ENCODE results near the gene HBG2.

The HBG2 gene

GRCh38 chr11:5247472-5248192 lies 6.9 kb downstream of the HBG2 start:
- no peak for DNase-seq

GRCh38 chr11:5246772-5247471 lies 7.7 kb downstream of the HBG2 start:
- DNase-seq, result no peak

- DNase-seq, result no peak
Measured at GRCh38 chr11:5245155-5245554, 9.4 kb downstream of the HBG2 start.

GRCh38 chr11:5243816-5244180 lies 10.8 kb downstream of the HBG2 start:
- no peak for DNase-seq

- no peak for DNase-seq
Measured at GRCh38 chr11:5242933-5243815, 11.4 kb downstream of the HBG2 start.

GRCh38 chr11:5242208-5242607 lies 12.4 kb downstream of the HBG2 start:
- no peak for DNase-seq

GRCh38 chr11:5241458-5241857 lies 13.1 kb downstream of the HBG2 start:
- DNase-seq, result no peak

- no peak for DNase-seq
Measured at GRCh38 chr11:5240458-5240857, 14.1 kb downstream of the HBG2 start.

- DNase-seq, result no peak
Measured at GRCh38 chr11:5240056-5240455, 14.5 kb downstream of the HBG2 start.

- DNase-seq, result no peak
Measured at GRCh38 chr11:5239046-5239445, 15.5 kb downstream of the HBG2 start.

GRCh38 chr11:5238486-5238885 lies 16.1 kb downstream of the HBG2 start:
- DNase-seq, result no peak

GRCh38 chr11:5237420-5237819 lies 17.2 kb downstream of the HBG2 start:
- no peak for DNase-seq

GRCh38 chr11:5235364-5236095 lies 19.1 kb downstream of the HBG2 start:
- DNase-seq, result no peak

GRCh38 chr11:5234381-5234834 lies 20.2 kb downstream of the HBG2 start, which contains the start of gene HBD:
Gene HBD, minus strand, starts transcription at chr11:5234483. Its CDS starts 50 bp downstream, at chr11:5234433.
- DNase-seq, result no peak

- no peak for DNase-seq
Measured at GRCh38 chr11:5233307-5233706, 21.3 kb downstream of the HBG2 start.

- no peak for DNase-seq
Measured at GRCh38 chr11:5232821-5233220, 21.8 kb downstream of the HBG2 start.

GRCh38 chr11:5232176-5232575 lies 22.4 kb downstream of the HBG2 start:
- DNase-seq, result no peak

- DNase-seq, result no peak
Measured at GRCh38 chr11:5231111-5231510, 23.5 kb downstream of the HBG2 start.

- no peak for DNase-seq
Measured at GRCh38 chr11:5230266-5230665, 24.3 kb downstream of the HBG2 start.

GRCh38 chr11:5229796-5230195 lies 24.8 kb downstream of the HBG2 start:
- no peak for DNase-seq

- no peak for DNase-seq
Measured at GRCh38 chr11:5229356-5229755, 25.2 kb downstream of the HBG2 start.

GRCh38 chr11:5228124-5228523 lies 26.5 kb downstream of the HBG2 start:
- no peak for DNase-seq

GRCh38 chr11:5227681-5228080 lies 26.9 kb downstream of the HBG2 start:
- DNase-seq, result no peak
